GM13977 (cell line): ENCODE measurements around the gene CACNA1G.

Source experiments
- DNase-seq: peaks from one replicate; pipeline ENCODE4 v3.0.0; 2012; ENCODE audit warnings: low spot score
- CTCF ChIP-seq: IDR thresholded peaks from 2 replicates; pipeline ENCODE4 v1.5.1; 2012; ENCODE audit warnings: mild to moderate bottlenecking, control low read depth; ENCODE audit not compliant: insufficient read depth; ENCODE audit errors: extremely low read depth, missing control alignments
- in situ Hi-C: fragments of 300-500 bp; cut with MboI; formaldehyde crosslinking; loops from one replicate; pipeline ENCODE4 v1.12.0; 2022; ENCODE audit warnings: low sequenced_read_pairs, low pct_unique_long_range_greater_than_20kb, mixed read lengths, inconsistent platforms; ENCODE audit not compliant: unreplicated experiment

CACNA1G gene

DNA sequence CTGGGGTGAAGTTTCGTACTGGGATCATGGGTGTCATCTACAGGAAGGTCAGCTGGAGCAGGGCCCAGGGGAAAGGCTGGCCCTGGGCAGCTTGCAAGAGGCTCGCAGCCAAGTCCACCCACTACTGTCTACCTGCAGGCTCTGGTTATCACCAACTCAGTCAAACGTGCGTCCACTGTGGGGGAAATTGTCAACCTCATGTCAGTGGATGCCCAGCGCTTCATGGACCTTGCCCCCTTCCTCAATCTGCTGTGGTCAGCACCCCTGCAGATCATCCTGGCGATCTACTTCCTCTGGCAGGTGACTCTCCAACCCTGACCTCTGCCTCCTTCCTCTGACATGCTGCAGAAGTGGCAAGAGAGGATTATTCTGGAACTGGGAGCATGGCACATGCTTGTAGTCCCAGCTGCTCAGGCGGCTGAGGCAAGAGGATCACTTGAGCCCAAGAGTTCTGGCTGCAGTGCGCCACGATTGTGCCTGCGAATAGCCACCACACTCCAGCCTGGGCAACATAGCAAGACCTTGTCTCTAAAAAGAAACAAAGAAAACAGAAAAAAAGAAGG, 103.4 kb downstream of the CACNA1G start:
- in situ Hi-C loops: no loop called here
- no peak for DNase-seq
- no peak for TF ChIP-seq CTCF

DNA sequence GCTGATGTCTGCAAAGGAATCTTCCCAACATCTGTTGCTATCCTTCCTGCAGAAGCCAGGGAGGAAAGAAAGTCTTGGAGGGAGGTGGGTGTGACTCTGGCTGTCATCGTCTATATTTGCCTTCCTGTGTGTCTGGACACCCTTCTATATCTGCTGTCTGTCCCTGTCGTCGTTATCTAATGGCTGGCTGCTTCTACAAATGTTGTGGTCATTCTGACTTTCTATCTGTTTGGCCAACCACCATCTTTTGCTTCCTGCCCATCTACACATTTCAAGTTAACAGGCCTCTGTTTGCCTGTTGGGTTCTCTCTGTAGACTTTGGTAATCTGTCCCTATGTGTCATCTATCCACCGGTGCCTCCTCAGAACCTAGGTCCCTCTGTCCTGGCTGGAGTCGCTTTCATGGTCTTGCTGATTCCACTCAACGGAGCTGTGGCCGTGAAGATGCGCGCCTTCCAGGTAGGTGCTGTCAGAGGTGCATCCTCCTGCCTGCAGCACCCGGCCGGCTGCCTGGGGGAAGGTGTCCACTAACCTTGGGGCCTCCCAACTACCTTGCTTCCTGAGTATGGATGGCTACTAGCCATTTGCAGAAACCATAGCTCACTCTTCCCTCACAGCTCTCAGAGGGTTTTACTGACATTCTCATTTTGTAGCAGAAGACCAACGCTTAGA, 104.4 kb downstream of the CACNA1G start:
- no peak for TF ChIP-seq CTCF
- no peak for DNase-seq
- in situ Hi-C loops: no loop called here

- TF ChIP-seq CTCF: no peak
- DNase-seq: no peak
- in situ Hi-C loops: no loop called here
Observed at GRCh38 chr17:50665838-50666237, 105.3 kb downstream of the CACNA1G start.

- in situ Hi-C loops: no loop called here
- DNase-seq: no peak
- no peak for TF ChIP-seq CTCF
Observed at GRCh38 chr17:50666316-50666715, 105.8 kb downstream of the CACNA1G start.

DNA sequence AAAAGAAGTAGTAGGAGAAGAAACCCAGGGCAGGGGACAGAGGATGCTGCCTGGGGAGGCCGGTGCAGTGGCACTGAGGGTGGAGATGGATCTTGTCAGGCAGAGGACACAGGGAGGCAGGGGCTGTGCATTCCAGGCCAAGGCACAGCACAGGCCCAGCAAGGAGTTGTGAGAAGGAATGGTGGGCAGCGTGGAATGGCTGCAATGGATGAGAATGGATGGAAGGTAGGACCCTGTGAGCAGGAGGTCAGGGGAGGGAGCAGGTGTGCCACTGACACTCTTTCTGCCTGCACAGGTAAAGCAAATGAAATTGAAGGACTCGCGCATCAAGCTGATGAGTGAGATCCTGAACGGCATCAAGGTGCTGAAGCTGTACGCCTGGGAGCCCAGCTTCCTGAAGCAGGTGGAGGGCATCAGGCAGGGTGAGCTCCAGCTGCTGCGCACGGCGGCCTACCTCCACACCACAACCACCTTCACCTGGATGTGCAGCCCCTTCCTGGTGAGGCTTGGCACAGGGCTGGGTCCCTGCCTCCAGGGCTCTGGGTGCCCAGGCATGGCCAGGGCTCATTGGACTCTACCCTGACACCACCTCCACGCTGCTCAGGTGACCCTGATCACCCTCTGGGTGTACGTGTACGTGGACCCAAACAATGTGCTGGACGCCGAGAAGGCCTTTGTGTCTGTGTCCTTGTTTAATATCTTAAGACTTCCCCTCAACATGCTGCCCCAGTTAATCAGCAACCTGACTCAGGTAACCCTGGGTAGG, 106.9 kb downstream of the CACNA1G start:
- in situ Hi-C loops: no loop called here
- DNase-seq: no peak

More for the DNA sequence above, 106.9 kb downstream of the CACNA1G start:
- TF ChIP-seq CTCF: no peak
